GM23338 (cell line): ENCODE measurements around the gene BICC1. TPM values are rescaled to one million over a fixed set of nuclear protein-coding genes. Genes with fewer than 3 reads are reported as not detected.

Source experiments
- ATAC-seq: fragments of 200-7000 bp; cut with Tn5 transposase; 3 replicates; pipeline ENCODE4 v1.9.1; 2020
- DNase-seq: peaks from one replicate; pipeline ENCODE4 v3.0.0-alpha.2; 2015; ENCODE audit warnings: low spot score
- H2AFZ ChIP-seq: fragments of 200-600 bp; sonication (generic); 2 replicates; pipeline ENCODE4 v1.8.0; 2016; ENCODE audit warnings: antibody characterized with exemption, mild to moderate bottlenecking, moderate library complexity
- H3F3A ChIP-seq: fragments of 200-600 bp; sonication (generic); replicated peaks from 2 replicates; pipeline ENCODE4 v1.8.0; 2017; ENCODE audit warnings: antibody characterized with exemption, mixed run types, low read depth
- H3K27ac ChIP-seq: fragments of 200-600 bp; sonication (generic); 2 replicates; pipeline ENCODE4 v1.6.1; 2016; ENCODE audit warnings: low read depth
- H3K27me3 ChIP-seq: fragments of 200-600 bp; sonication (generic); 2 replicates; pipeline ENCODE4 v1.8.0; 2016; ENCODE audit warnings: mild to moderate bottlenecking, mixed run types, moderate library complexity; ENCODE audit not compliant: insufficient read depth
- H3K36me3 ChIP-seq: fragments of 200-600 bp; sonication (generic); 2 replicates; pipeline ENCODE4 v1.8.0; 2016; ENCODE audit warnings: mild to moderate bottlenecking; ENCODE audit not compliant: insufficient read depth
- H3K4me1 ChIP-seq: fragments of 200-600 bp; sonication (generic); 2 replicates; pipeline ENCODE4 v1.8.0; 2016; ENCODE audit warnings: mild to moderate bottlenecking, moderate library complexity; ENCODE audit not compliant: insufficient read depth
- H3K4me2 ChIP-seq: fragments of 200-600 bp; sonication (generic); 2 replicates; pipeline ENCODE4 v1.7.1; 2017; ENCODE audit warnings: mixed run types
- H3K4me3 ChIP-seq: fragments of 200-600 bp; sonication (generic); 2 replicates; pipeline ENCODE4 v1.6.1; 2016; ENCODE audit warnings: mixed run types
- H3K79me2 ChIP-seq: fragments of 200-600 bp; sonication (generic); replicated peaks from 2 replicates; pipeline ENCODE4 v1.8.0; 2017; ENCODE audit warnings: mild to moderate bottlenecking; ENCODE audit not compliant: insufficient read depth
- H3K9me2 ChIP-seq: fragments of 200-600 bp; sonication (generic); 2 replicates; pipeline ENCODE4 v1.8.0; 2017; ENCODE audit not compliant: insufficient read depth
- H4K20me1 ChIP-seq: fragments of 200-600 bp; sonication (generic); replicated peaks from 2 replicates; pipeline ENCODE4 v1.8.0; 2017; ENCODE audit warnings: mild to moderate bottlenecking; ENCODE audit not compliant: insufficient read depth
- H3K27ac Mint-ChIP-seq: 2 replicates; pipeline ENCODE4 v1.8.0; 2020; ENCODE audit warnings: inconsistent platforms, mild to moderate bottlenecking, moderate library complexity, mixed read lengths
- H3K27me3 Mint-ChIP-seq: 3 replicates; pipeline ENCODE4 v1.8.0; 2022; ENCODE audit warnings: low read depth, mild to moderate bottlenecking, moderate library complexity, mixed read lengths, inconsistent platforms; ENCODE audit not compliant: insufficient read depth, poor library complexity
- H3K36me3 Mint-ChIP-seq: 3 replicates; pipeline ENCODE4 v1.8.0; 2021; ENCODE audit warnings: low read depth, mild to moderate bottlenecking, inconsistent platforms, moderate library complexity, mixed read lengths
- H3K4me1 Mint-ChIP-seq: 3 replicates; pipeline ENCODE4 v1.8.0; 2020; ENCODE audit warnings: mild to moderate bottlenecking, inconsistent platforms, mixed read lengths
- H3K4me3 Mint-ChIP-seq: 3 replicates; pipeline ENCODE4 v1.8.0; 2021; ENCODE audit warnings: moderate library complexity, mild to moderate bottlenecking, inconsistent platforms, mixed read lengths
- H3K9me3 Mint-ChIP-seq: 3 replicates; pipeline ENCODE4 v1.8.0; 2020; ENCODE audit warnings: moderate library complexity, mild to moderate bottlenecking, inconsistent platforms, mixed read lengths
- CREB1 ChIP-seq: fragments of 250-450 bp; sonication (Bioruptor Pico); IDR thresholded peaks from 2 replicates; pipeline ENCODE4 v1.5.0; 2020; ENCODE audit warnings: low read depth, mild to moderate bottlenecking, moderate library complexity
- CTCF ChIP-seq, 2 experiments: fragments of 200-600 bp in 1 of 2; sonication (generic) in 1 of 2; conservative IDR thresholded peaks; 2 replicates each; pipeline versions ENCODE4 v1.5.1 to v1.6.1; 2016 to 2017; ENCODE audit warnings: antibody characterized with exemption in 2 of 2, low read depth in 2 of 2, mild to moderate bottlenecking in 2 of 2, moderate library complexity in 1 of 2
- EZH2 ChIP-seq: fragments of 200-600 bp; sonication (generic); IDR thresholded peaks from one replicate; pipeline ENCODE4 v1.8.0; 2017; ENCODE audit warnings: antibody characterized with exemption, mild to moderate bottlenecking, low read depth; ENCODE audit not compliant: unreplicated experiment
- EZH2phosphoT487 ChIP-seq: fragments of 200-600 bp; sonication (generic); IDR thresholded peaks from one replicate; pipeline ENCODE4 v1.8.1; 2018; ENCODE audit warnings: antibody characterized with exemption; ENCODE audit not compliant: unreplicated experiment
- JUNB ChIP-seq: IDR thresholded peaks from one replicate; pipeline ENCODE4 v1.6.1; 2016; ENCODE audit warnings: antibody characterized with exemption; ENCODE audit not compliant: unreplicated experiment
- NANOG ChIP-seq: IDR thresholded peaks from 2 replicates; pipeline ENCODE4 v1.6.1; 2016; ENCODE audit warnings: antibody characterized with exemption, borderline replicate concordance
- POLR2AphosphoS5 ChIP-seq: IDR thresholded peaks from 2 replicates; pipeline ENCODE4 v1.6.1; 2016; ENCODE audit warnings: antibody characterized with exemption, low read depth
- STAT1 ChIP-seq: IDR thresholded peaks from one replicate; pipeline ENCODE4 v1.6.1; 2016; ENCODE audit warnings: antibody characterized with exemption; ENCODE audit not compliant: unreplicated experiment
- ZNF114 ChIP-seq: fragments of 250-450 bp; sonication (Bioruptor Pico); IDR thresholded peaks from 2 replicates; pipeline ENCODE4 v1.5.0; 2020; ENCODE audit warnings: mild to moderate bottlenecking, moderate library complexity
- ZNF331 ChIP-seq: fragments of 250-450 bp; sonication (Bioruptor Pico); IDR thresholded peaks from 2 replicates; pipeline ENCODE4 v1.5.0; 2020; ENCODE audit warnings: low read depth, mild to moderate bottlenecking, moderate library complexity
- ZNF462 ChIP-seq: fragments of 250-450 bp; sonication (Bioruptor Pico); IDR thresholded peaks from 2 replicates; pipeline ENCODE4 v1.5.0; 2020; ENCODE audit warnings: mild to moderate bottlenecking, moderate library complexity
- polyA plus RNA-seq: library from polyadenylated mRNA; unstranded; fragments of >200 nt; fragmentation: Nextera tagmentation; extraction: Ambion mirVana; gene quantifications from 2 replicates; pipeline ENCODE4 v1.2.1, GENCODE V29; 2016
- total RNA-seq: library from RNA; depleted of rRNA; stranded (reverse); fragments of >200 nt; shearing (Covaris generic); gene quantifications from 2 replicates; pipeline ENCODE4 v1.2.3, GENCODE V29; 2014
- TF ChIP-seq, protein P1 (sequence below): IDR thresholded peaks from 2 replicates; pipeline ENCODE4 v1.6.1; 2016; ENCODE audit warnings: antibody characterized with exemption
- TF ChIP-seq, protein P2 (sequence below): IDR thresholded peaks from one replicate; pipeline ENCODE4 v1.6.1; 2018; ENCODE audit warnings: antibody characterized with exemption; ENCODE audit not compliant: unreplicated experiment

Gene BICC1
- total and polyA plus RNA-seq, 2 experiments from 2014 or later, result 1.3 to 2.2 TPM

GRCh38 chr10:58706836-58707235, 194.2 kb downstream of the BICC1 start:
- no peak for ATAC-seq
- H2AFZ ChIP-seq, result no peak overlapping the region
- H3F3A ChIP-seq, result no peaks in the 10 kb centered on the region
- H3K27ac ChIP-seq, result no peak overlapping the region
- H3K27me3 Mint-ChIP-seq, result no peaks in the 10 kb centered on the region
- H3K79me2 ChIP-seq, result no peaks in the 10 kb centered on the region
- peaks cover 3% of the 10 kb centered on the region; the same call in 1 of the 3 replicates for H3K9me3 Mint-ChIP-seq
- H3K4me3 ChIP-seq, result no peak overlapping the region
- peaks cover 4% of the 10 kb centered on the region; the same call in 2 of the 3 replicates for H3K4me1 Mint-ChIP-seq
- H3K4me2 ChIP-seq, result no peak overlapping the region
- TF ChIP-seq CREB1 (CRISPR knock-in tag) (no peak), JUNB (no peak), POLR2AphosphoS5 (no peak), EZH2 (no peak), ZNF331 (CRISPR knock-in tag) (no peak), ZNF114 (CRISPR knock-in tag) (no peak), CTCF (conservative IDR thresholded peaks at IDR 0.05; ENCODE audit: low read depth in 2 of 2) (no peak), EZH2phosphoT487 (no peak), ZNF462 (CRISPR knock-in tag) (no peak), NANOG (no peak), STAT1 (no peak)
- TF ChIP-seq, protein P1, sequence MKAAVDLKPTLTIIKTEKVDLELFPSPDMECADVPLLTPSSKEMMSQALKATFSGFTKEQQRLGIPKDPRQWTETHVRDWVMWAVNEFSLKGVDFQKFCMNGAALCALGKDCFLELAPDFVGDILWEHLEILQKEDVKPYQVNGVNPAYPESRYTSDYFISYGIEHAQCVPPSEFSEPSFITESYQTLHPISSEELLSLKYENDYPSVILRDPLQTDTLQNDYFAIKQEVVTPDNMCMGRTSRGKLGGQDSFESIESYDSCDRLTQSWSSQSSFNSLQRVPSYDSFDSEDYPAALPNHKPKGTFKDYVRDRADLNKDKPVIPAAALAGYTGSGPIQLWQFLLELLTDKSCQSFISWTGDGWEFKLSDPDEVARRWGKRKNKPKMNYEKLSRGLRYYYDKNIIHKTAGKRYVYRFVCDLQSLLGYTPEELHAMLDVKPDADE, result no peak
- TF ChIP-seq, protein P2, sequence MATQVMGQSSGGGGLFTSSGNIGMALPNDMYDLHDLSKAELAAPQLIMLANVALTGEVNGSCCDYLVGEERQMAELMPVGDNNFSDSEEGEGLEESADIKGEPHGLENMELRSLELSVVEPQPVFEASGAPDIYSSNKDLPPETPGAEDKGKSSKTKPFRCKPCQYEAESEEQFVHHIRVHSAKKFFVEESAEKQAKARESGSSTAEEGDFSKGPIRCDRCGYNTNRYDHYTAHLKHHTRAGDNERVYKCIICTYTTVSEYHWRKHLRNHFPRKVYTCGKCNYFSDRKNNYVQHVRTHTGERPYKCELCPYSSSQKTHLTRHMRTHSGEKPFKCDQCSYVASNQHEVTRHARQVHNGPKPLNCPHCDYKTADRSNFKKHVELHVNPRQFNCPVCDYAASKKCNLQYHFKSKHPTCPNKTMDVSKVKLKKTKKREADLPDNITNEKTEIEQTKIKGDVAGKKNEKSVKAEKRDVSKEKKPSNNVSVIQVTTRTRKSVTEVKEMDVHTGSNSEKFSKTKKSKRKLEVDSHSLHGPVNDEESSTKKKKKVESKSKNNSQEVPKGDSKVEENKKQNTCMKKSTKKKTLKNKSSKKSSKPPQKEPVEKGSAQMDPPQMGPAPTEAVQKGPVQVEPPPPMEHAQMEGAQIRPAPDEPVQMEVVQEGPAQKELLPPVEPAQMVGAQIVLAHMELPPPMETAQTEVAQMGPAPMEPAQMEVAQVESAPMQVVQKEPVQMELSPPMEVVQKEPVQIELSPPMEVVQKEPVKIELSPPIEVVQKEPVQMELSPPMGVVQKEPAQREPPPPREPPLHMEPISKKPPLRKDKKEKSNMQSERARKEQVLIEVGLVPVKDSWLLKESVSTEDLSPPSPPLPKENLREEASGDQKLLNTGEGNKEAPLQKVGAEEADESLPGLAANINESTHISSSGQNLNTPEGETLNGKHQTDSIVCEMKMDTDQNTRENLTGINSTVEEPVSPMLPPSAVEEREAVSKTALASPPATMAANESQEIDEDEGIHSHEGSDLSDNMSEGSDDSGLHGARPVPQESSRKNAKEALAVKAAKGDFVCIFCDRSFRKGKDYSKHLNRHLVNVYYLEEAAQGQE, result no peak
- no peaks in the 10 kb centered on the region for H4K20me1 ChIP-seq
- no peaks in the 10 kb centered on the region for H3K9me2 ChIP-seq
- H3K27me3 ChIP-seq, result no peaks in the 10 kb centered on the region
- H3K27ac Mint-ChIP-seq, result no peak overlapping the region
- H3K36me3 Mint-ChIP-seq, result no peaks in the 10 kb centered on the region
- no peak overlapping the region for H3K4me3 Mint-ChIP-seq
- peaks cover 6% of the 10 kb centered on the region; the same call in 1 of the 2 replicates for H3K4me1 ChIP-seq
- no peaks in the 10 kb centered on the region for H3K36me3 ChIP-seq
- DNase-seq, result no peak
